HG03060 (cell line): ENCODE measurements around the gene ZNF77.
"Not testable (repeated sequence)": the region's sequence is repeated elsewhere in the genome, so short reads cannot be mapped to it uniquely, and the experiment has no call there.

ENCODE experiments used
- ATAC-seq: cut with Tn5 transposase; IDR thresholded peaks from one replicate; pipeline ENCODE4 v1.9.1; 2021; ENCODE audit warnings: low read depth, moderate number of reproducible peaks; ENCODE audit not compliant: unreplicated experiment

Gene ZNF77

GRCh38 chr19:2973229-2973628 is 28.5 kb upstream of the ZNF77 start:
- no peak for ATAC-seq

DNA sequence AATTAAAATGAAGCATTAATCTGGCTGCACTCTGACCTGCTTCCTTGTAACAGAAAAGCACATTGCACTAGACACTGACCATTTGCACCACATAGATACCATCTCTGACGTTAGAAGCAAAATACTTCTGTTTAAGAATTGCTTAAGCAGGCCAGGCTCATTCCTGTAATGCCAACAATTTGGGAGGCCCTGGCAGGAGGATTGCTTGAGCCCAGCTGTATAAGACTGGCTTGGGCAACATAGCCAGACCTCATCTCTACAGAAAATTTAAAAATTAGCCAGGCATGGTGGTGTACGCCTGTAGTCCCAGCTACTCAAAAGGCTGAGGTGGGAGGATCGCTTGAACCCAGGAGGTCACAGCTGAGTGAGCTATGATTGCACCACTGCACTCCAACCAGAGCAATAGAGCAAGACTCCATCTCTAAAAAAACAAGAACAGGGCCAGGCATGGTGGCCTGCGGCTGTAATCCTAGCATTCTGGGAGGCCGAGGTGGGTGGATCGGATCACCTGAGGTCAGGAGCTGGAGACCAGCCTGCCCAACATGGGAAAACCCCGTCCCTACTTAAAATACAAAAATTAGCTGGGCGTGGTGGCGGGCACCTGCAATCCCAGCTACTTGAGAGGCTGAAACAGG is 25.5 kb upstream of the ZNF77 start:
- ATAC-seq: no peak

DNA sequence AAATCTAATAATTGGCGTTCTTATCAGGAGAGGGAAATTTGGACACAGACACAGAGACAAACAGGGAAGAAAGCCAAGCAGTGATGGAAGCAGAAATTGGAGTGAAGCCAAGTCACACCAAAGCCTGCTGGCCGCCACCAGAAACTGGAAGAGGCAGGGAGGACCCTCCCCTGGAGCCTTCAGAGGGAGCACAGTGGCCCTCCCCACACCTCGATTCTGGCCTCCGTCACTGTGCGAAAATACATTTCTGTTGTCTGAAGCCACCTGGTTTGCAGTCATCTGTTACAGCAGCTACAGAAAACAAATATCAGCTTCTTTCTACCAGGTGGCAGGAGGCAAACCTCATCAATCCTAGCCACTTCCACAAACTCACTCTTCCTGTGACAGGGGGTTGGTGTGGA is 24.3 kb upstream of the ZNF77 start:
- ATAC-seq: no peak

DNA sequence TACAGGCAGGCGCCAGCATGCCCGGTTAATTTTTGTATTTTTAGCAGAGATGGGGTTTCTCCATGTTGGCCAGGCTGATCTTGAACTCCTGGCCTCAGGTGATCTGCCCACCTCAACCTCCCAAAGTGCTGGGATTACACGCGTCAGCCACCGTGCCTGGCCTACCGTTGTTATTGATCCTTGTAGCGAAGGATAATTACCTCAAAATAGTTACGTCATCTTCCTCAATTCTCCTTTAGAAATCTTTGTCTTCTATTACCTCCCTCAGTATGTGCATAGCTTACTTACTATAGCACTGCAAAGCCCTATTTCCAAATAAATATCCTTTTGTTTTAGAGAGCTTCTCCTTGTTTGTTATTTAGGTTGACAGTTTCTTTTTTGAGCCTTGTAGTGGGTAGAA is 23.2 kb upstream of the ZNF77 start:
- no peak for ATAC-seq

GRCh38 chr19:2964874-2965273 is 20.1 kb upstream of the ZNF77 start:
- ATAC-seq: no peak

- not testable (repeated sequence) for ATAC-seq
Observed at GRCh38 chr19:2963631-2964030, 18.9 kb upstream of the ZNF77 start.

GRCh38 chr19:2963122-2963521 is 18.4 kb upstream of the ZNF77 start:
- ATAC-seq: no peak

DNA sequence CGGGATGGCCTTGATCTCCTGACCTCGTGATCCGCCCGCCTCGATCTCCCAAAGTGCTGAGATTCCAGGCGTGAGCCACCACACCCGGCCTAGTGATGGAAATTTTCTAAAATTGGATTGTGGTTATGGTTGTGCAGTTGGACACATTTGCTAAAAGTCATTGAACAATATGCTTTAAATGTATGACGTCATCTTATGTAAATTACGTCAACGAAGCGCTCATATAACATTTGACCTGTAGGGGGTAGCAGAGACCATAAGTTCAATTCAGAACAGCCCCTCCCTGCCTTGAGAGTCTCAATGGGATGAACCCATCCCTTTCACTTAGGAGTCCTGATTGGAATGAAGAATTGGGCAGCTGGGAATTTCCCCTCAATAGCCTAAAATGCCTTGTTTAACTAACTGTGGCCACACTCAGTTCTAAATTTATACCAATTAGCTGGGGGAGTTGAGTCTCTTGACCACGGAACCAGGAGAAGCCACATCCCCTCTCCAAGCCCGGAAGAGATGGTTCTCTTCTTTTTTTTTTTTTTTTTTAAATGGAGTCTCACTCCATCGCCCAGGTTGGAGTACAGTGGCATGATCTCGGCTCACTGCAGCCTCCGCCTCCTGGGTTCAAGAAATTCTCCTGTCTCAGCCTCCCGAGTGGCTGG is 17.4 kb upstream of the ZNF77 start:
- ATAC-seq: no peak

DNA sequence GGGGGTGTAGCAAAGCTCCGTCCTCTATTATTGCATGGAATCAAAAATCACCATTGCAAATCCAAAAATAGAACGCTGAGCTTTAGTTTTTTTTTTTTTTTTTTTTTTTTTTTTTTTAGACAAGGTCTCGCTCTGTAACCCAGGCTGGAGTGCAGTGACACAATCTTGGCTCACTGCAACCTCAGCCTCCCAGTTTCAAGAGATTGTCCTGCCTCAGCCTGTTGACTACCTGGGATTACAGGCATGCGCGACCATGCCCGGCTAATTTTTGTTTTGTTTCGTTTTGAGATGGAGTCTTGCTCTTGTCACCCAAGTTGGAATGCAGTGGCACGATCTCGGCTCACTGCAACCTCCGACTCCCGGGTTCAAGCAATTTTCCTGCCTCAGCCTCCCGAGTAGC is 15.3 kb upstream of the ZNF77 start:
- ATAC-seq: no peak

- no peak for ATAC-seq
Observed at GRCh38 chr19:2957160-2957559, 12.4 kb upstream of the ZNF77 start.

- ATAC-seq: no peak
Observed at GRCh38 chr19:2952953-2953481, 8.2 kb upstream of the ZNF77 start.

GRCh38 chr19:2950286-2951124 is 5.7 kb upstream of the ZNF77 start:
- peak; percentile 93 for ATAC-seq

DNA sequence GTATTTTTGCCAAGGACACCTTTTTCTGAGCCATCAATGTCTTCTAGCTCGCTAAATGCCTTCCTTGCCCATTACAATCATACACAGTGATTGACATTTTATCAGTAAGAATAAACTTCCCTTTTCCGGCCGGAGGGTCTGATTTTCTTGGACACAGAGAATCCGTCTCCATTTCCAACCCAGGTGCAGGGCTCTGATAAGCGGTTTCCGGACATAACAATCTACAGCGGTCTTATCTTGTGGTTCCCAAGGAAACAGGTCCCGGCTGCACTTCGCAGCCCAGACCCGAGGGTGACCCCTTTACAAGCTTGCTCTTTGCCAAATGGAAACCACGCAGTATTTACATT is 5.1 kb upstream of the ZNF77 start:
- ATAC-seq: no peak

DNA sequence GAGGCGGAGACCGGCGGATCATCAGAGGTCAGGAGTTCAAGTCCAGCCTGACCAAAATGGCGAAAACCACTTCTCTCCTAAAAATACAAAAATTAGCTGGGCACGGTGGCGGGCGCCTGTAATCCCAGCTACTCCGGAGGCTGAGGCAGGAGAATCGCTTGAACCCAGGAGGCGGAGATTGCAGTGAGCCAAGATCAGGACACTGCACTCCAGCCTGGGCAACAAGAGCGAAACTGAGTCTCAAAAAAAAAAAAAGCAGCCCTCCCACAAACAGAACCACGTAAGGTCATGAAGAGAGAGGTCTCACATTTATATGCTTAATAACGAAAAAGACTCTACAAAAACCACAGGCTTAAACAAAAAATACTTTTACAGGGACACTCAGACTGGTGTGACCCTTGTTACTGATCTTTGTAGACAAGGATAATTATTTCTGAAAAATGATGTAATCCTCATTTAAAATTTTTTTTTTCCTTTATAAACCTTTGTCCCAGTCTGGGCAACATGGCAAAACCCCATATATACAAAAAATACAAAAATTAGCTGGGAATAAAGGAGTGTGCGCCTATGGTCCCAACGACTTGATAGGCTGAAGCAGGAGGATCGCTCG is 909 bp upstream of the ZNF77 start:
- ATAC-seq: no peak

GRCh38 chr19:2944403-2944774 is 382 bp downstream of the ZNF77 start:
- ATAC-seq: no peak

DNA sequence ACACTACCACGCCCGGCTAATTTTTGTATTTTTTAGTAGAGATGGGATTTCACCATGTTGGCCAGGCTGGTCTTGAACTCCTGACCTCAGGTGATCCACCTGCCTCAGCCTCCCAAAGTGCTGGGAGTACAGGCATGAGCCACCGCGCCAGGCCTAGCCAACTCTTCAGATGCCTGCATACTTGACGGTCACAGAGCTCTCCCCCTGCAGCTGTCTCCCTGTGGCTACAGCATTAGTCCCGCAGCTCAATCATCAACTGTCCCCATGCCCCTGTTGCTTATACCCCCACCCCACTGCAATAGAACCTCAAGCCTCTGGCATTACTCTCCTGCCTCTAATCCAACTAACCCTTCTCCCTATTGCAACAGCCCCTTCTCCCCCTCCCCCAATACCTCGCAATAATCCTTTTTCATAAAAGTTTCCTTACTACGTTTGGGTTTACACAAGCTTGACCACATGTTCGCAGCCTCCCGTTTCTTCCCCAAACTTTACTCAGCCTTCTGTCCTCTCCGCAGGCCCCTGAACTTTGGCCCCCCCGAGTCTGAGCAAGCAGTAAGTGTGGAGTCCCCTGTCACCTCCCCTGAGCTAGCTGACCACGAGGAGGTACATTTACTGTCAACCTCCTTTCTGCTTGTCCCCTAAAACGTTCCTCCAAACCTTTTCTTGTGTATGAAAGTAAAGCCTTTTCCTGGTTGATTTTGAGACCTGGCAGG is 1.7 kb downstream of the ZNF77 start:
- no peak for ATAC-seq

DNA sequence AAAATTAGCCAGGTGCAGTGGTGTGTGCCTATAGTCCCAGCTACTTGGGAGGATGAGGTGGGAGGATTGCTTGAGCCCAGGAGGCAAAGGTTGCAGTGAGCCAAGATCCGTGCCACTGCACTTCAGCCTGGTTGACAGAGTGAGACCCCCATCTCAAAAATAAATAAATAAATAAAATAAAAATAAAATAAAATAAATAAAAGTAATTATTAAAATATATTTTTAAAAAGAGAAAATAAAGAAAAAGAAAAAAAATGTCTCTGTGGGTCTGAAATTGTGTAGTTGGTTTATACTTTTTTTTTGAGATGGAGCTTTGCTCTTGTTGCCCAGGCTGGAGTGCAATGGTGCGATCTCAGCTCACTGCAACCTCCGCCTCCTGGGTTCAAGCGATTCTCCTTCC is 8.9 kb downstream of the ZNF77 start:
- not testable (repeated sequence) for ATAC-seq

DNA sequence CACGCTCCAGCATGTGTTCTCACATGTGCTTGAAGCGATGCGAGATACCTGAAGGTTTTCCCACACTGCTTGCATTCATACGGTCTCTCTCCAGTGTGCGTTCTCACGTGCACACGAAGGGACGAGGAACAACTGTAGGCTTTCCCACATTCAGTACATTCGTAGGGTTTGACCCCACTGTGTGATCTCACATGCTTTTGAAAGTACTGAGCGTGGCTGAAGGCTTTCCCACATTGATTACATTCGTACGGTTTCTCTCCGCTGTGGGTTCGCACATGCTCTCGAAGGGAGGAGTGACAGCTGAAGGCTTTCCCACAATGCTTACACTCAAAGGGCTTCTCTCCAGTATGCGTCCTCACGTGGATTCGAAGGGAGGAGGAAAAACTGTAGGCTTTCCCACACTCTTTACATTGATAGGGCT is 11.3 kb downstream of the ZNF77 start:
- no peak for ATAC-seq

DNA sequence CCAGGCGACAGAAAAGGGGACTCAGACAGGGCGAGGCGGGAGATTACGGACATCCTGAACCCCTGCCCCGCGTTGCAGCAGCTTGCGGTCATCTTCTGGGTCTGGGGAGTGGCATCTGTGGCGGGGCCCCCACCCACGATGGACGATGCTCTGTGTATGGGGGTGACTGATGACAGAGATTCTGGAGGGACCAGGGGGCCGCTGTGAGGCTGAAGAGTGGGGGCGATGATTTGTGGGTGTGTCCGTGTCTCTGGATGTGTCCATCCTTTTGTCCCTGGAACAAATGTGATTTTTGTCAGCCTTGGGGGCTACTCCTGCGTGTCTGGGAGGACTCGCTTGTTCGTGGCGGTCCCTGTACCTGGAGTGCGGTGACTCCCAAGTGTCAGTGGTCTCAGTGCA is 17.7 kb downstream of the ZNF77 start:
- ATAC-seq: no peak

DNA sequence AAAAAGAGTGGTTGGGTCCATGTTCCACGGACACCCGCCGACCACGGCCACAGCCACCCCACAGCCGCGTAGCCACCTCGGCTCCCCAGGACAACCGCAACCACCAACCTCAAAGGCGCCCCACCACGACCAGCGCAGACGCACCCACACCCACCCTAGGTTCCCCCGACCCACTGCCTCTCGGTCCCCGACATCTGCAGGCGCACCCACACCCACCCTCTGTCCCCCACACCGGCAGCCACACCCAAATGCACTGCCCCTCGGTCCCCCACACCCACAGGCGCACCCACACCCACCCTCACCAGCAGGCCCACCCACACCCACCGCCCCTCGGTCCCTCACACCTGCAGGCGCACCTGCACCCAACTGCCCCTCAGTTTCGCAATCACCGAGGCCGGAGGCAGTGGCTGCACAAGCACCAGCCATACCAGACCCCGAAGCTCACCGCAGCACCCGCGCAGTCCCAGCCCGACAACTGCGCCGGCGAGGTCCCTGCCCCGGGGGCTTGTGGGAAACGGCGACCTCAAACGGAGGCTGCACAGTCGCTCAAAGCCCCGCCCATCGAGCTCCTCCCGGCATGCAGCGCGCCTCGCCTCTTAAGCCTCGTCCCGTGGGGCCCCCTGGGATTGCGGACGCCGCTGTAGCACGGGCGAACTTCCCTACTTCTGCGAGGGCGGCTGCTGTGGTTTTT is 18.3 kb downstream of the ZNF77 start:
- no peak for ATAC-seq
